PC-3 (cell line): ENCODE results near the gene GADL1. TPM values are rescaled to one million over a fixed set of nuclear protein-coding genes. Genes with fewer than 3 reads are reported as not detected.

Source experiments
- ATAC-seq: fragments of 200-7000 bp; cut with Tn5 transposase; 2 replicates; pipeline ENCODE4 v1.9.1; 2020; ENCODE audit warnings: mild to moderate bottlenecking, moderate library complexity
- BruUV-seq: library from RNA; stranded (reverse); fragments of 400-500 nt; replicated peaks from 2 replicates; lab custom pipeline; 2021; lab: Mats Ljungman, UMichigan
- CTCF ChIA-PET: fragments of 300-600 bp; sonication (Branson Sonifier 250); formaldehyde crosslinking; loops from one replicate; lab custom pipeline; 2022; ENCODE audit warnings: antibody characterized with exemption; lab: Charles Lee
- POLR2A ChIA-PET: fragments of 300-600 bp; sonication (Branson Sonifier 250); formaldehyde crosslinking; loops from one replicate; lab custom pipeline; 2022; ENCODE audit warnings: antibody characterized with exemption; ENCODE audit not compliant: unreplicated experiment; lab: Charles Lee
- DNase-seq: peaks from one replicate; pipeline ENCODE4 v3.0.0-alpha.2; 2015
- H2AFZ ChIP-seq: fragments of 300-600 bp; sonication (generic); 2 replicates; pipeline ENCODE4 v1.6.0; 2016; ENCODE audit warnings: antibody characterized with exemption, low read length
- H3F3A ChIP-seq: fragments of 300-600 bp; sonication (generic); one replicate; pipeline ENCODE4 v1.6.0; 2017; ENCODE audit warnings: antibody characterized with exemption, low read length, control low read depth, mild to moderate bottlenecking; ENCODE audit not compliant: unreplicated experiment
- H3K27ac ChIP-seq: fragments of 300-600 bp; sonication (generic); 2 replicates; pipeline ENCODE4 v1.5.1; 2016; ENCODE audit warnings: mild to moderate bottlenecking, low read length
- H3K27me3 ChIP-seq: fragments of 300-600 bp; sonication (generic); 2 replicates; pipeline ENCODE4 v1.6.1; 2016; ENCODE audit warnings: low read length, mixed read lengths
- H3K36me3 ChIP-seq: fragments of 300-600 bp; sonication (generic); 2 replicates; pipeline ENCODE4 v1.6.1; 2016; ENCODE audit warnings: low read depth, mixed run types, low read length, mixed read lengths
- H3K4me1 ChIP-seq: fragments of 300-600 bp; sonication (generic); 2 replicates; pipeline ENCODE4 v1.5.1; 2016; ENCODE audit warnings: low read length; ENCODE audit not compliant: insufficient read depth
- H3K4me2 ChIP-seq: fragments of 300-600 bp; sonication (generic); 2 replicates; pipeline ENCODE4 v1.6.0; 2016; ENCODE audit warnings: low read length
- H3K4me3 ChIP-seq: fragments of 300-600 bp; sonication (generic); 2 replicates; pipeline ENCODE4 v1.5.1; 2016; ENCODE audit warnings: mild to moderate bottlenecking, low read length, mixed read lengths
- H3K79me2 ChIP-seq: fragments of 300-600 bp; sonication (generic); 2 replicates; pipeline ENCODE4 v1.6.1; 2017; ENCODE audit warnings: low read length, mixed read lengths
- H3K9ac ChIP-seq: fragments of 300-600 bp; sonication (generic); 2 replicates; pipeline ENCODE4 v1.6.0; 2016; ENCODE audit warnings: mild to moderate bottlenecking, low read length
- H3K9me2 ChIP-seq: fragments of 300-600 bp; sonication (generic); replicated peaks from 2 replicates; pipeline ENCODE4 v1.6.1; 2016; ENCODE audit warnings: mixed run types, low read length, mixed read lengths
- H3K9me3 ChIP-seq: fragments of 300-600 bp; sonication (generic); 2 replicates; pipeline ENCODE4 v1.6.1; 2016; ENCODE audit warnings: low read length, mixed read lengths
- H4K20me1 ChIP-seq: fragments of 300-600 bp; sonication (generic); 2 replicates; pipeline ENCODE4 v1.6.1; 2016; ENCODE audit warnings: low read length, mixed read lengths
- EZH2 ChIP-seq: fragments of 300-600 bp; sonication (generic); IDR thresholded peaks from one replicate; pipeline ENCODE4 v1.6.1; 2017; ENCODE audit warnings: antibody characterized with exemption, mild to moderate bottlenecking, low read length; ENCODE audit not compliant: unreplicated experiment
- EZH2phosphoT487 ChIP-seq: fragments of 300-600 bp; sonication (generic); IDR thresholded peaks from 2 replicates; pipeline ENCODE4 v1.6.1; 2018; ENCODE audit warnings: mild to moderate bottlenecking, antibody characterized with exemption, low read length, borderline replicate concordance
- intact Hi-C: fragments of 100-400 bp; cut with micrococcal nuclease; formaldehyde crosslinking; loops from 2 replicates; pipeline ENCODE4 v1.9.0; 2023
- total RNA-seq: library from RNA; depleted of rRNA; stranded (reverse); fragments of >200 nt; gene quantifications from 2 replicates; pipeline ENCODE4 v1.2.3, GENCODE V29; 2014
- TF ChIP-seq, protein P1 (sequence below): fragments of 300-600 bp; sonication (generic); conservative IDR thresholded peaks from 2 replicates; pipeline ENCODE4 v1.5.1; 2017; ENCODE audit warnings: antibody characterized with exemption, low read depth, mild to moderate bottlenecking, low read length

The GADL1 gene
- total RNA-seq, 1 experiment from 2014 or later: not detected

DNA sequence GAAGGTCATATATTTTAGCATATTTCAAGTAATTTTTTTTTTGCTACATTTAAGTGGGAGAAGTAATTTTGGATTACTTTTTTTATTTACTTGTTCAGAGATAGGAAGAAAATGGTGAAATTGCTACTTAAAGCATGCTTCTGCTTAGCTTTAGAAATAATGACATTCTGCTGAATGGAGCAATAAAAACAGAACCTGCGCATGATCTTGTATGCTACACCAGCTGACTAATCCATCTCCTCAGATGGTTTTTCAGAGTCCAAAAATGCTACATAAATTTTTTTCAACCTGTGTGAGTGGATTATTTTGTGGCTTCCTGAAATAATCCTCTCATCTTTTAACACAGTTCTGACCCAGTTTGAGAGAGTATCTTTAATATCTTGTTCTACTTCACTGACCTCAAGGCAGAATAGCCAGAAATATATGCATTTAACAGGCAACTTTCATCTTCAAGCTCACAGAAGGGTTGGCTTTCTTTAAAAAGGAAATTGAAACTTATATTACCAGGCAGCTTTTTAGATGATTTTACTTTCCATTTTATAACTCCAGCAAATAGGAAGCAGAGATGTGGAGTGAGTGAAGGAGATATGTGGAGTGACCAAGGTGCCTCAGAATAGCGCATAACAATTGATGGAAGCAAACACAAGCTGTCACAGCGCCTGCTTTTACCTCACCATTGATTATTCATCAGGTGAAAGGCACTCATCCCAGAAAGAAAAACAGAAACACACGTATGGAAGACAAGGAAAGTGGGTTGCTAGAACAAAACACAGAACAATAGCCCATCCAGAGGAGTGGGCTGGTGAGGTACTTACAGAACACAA is 151.5 kb downstream of the GADL1 start:
- CTCF ChIA-PET: interaction anchor here (0.7 kb wide), 1 partner anchor 89 kb away, joined by 4 read pairs; no protein-coding TSS in a partner anchor
- POLR2A ChIA-PET: no interaction called here
- Histone ChIP-seq H3K9me2 (no peaks in the 10 kb centered on the region), H2AFZ (no peak overlapping the region), H3K9ac (no peak overlapping the region), H3K4me3 (no peak overlapping the region), H3K27ac (no peak overlapping the region), H3K27me3 (no peaks in the 10 kb centered on the region), H4K20me1 (no peaks in the 10 kb centered on the region), H3K4me1 (peaks cover 17% of the 10 kb centered on the region), H3K79me2 (no peaks in the 10 kb centered on the region), H3F3A (no peaks in the 10 kb centered on the region), H3K9me3 (no peaks in the 10 kb centered on the region), H3K36me3 (no peaks in the 10 kb centered on the region), H3K4me2 (no peak overlapping the region)
- BruUV-seq: no TSS peak
- TF ChIP-seq, protein P1, sequence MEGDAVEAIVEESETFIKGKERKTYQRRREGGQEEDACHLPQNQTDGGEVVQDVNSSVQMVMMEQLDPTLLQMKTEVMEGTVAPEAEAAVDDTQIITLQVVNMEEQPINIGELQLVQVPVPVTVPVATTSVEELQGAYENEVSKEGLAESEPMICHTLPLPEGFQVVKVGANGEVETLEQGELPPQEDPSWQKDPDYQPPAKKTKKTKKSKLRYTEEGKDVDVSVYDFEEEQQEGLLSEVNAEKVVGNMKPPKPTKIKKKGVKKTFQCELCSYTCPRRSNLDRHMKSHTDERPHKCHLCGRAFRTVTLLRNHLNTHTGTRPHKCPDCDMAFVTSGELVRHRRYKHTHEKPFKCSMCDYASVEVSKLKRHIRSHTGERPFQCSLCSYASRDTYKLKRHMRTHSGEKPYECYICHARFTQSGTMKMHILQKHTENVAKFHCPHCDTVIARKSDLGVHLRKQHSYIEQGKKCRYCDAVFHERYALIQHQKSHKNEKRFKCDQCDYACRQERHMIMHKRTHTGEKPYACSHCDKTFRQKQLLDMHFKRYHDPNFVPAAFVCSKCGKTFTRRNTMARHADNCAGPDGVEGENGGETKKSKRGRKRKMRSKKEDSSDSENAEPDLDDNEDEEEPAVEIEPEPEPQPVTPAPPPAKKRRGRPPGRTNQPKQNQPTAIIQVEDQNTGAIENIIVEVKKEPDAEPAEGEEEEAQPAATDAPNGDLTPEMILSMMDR: no peak
- TF ChIP-seq EZH2 (no peak), EZH2phosphoT487 (no peak)
- intact Hi-C loops: loop anchor here (10.0 kb wide), 1 partner anchor 228 kb away; no protein-coding TSS in a partner anchor
- ATAC-seq (no peak), DNase-seq (no peak)

DNA sequence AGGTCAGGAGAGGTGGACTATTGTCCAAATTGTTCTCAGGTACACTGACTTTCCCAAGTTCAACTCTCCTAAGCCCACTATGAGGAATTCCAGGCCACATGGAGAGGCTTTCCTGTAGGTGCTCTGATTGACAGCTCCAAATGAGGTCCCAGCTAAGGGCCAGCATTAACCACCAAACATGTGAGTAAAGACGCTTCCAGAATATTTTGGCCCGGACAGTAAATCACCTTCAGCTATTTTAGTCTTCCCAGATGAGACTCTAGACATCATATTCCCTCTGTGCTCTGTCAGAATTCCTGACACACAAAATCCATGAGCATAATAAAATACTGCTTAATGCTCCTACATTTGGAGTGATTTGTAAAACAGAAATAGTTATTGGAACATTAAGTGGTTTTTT is 152.6 kb downstream of the GADL1 start:
- Histone ChIP-seq H3K9me2 (no peaks in the 10 kb centered on the region), H3K4me1 (peaks cover 11% of the 10 kb centered on the region), H3K27ac (no peak overlapping the region), H3K9me3 (no peaks in the 10 kb centered on the region), H2AFZ (no peak overlapping the region), H3K79me2 (no peaks in the 10 kb centered on the region), H3K4me2 (no peak overlapping the region), H3K27me3 (no peaks in the 10 kb centered on the region), H4K20me1 (no peaks in the 10 kb centered on the region), H3K9ac (no peak overlapping the region), H3K4me3 (no peak overlapping the region), H3K36me3 (no peaks in the 10 kb centered on the region), H3F3A (no peaks in the 10 kb centered on the region)
- no peak for ATAC-seq
- BruUV-seq: no TSS peak
- ChIA-PET POLR2A (no interaction called here), CTCF (interaction anchor here (0.7 kb wide), 1 partner anchor 88 kb away, joined by 4 read pairs; no protein-coding TSS in a partner anchor)
- intact Hi-C loops: loop anchor here (10.0 kb wide), 1 partner anchor 227 kb away; no protein-coding TSS in a partner anchor
- no peak for DNase-seq
- TF ChIP-seq EZH2phosphoT487 (no peak), EZH2 (no peak)
- TF ChIP-seq, protein P1: no peak

DNA sequence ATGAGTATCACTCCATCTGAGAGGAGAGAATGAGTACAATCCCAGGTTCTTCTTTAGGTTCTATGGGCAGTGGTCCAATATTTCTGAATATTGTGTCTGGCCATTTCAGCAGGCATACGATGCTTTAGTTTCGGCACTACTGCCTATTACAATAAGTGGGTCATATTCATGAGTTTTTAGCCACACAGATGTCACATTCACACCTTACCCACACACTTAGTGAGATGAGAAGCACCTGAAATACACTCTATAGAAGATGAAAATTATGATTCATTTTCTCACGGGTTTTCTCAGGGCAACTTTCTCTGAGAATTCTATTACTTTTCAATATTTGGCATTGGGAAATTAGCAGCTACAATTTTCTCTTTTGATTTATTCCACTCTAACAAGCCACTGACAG is 155.9 kb downstream of the GADL1 start:
- no peaks in the 10 kb centered on the region for H4K20me1 ChIP-seq
- H2AFZ ChIP-seq: no peak overlapping the region
- no TSS peak for BruUV-seq
- H3K27me3 ChIP-seq: no peaks in the 10 kb centered on the region
- H3K27ac ChIP-seq: no peak overlapping the region
- H3K4me2 ChIP-seq: no peak overlapping the region
- H3K4me3 ChIP-seq: no peak overlapping the region
- DNase-seq (no peak), ATAC-seq (no peak)
- no peaks in the 10 kb centered on the region for H3K36me3 ChIP-seq
- no peak overlapping the region for H3K9ac ChIP-seq
- H3F3A ChIP-seq: no peaks in the 10 kb centered on the region
- POLR2A ChIA-PET: no interaction called here
- CTCF ChIA-PET: no interaction called here
- H3K4me1 ChIP-seq: peaks cover 9% of the 10 kb centered on the region; the same call in 1 of the 2 replicates
- H3K9me2 ChIP-seq: no peaks in the 10 kb centered on the region
- H3K9me3 ChIP-seq: no peaks in the 10 kb centered on the region
- H3K79me2 ChIP-seq: no peaks in the 10 kb centered on the region
- TF ChIP-seq EZH2: no peak
- TF ChIP-seq, protein P1: no peak
- no peak for TF ChIP-seq EZH2phosphoT487
- intact Hi-C loops: no loop called here
